OCI-LY1 (cell line): ENCODE results near the gene RIOK1.

Source experiments
- CTCF ChIP-seq: fragments of 200-600 bp; sonication (generic), shearing (Covaris generic); IDR thresholded peaks from 2 replicates; pipeline ENCODE4 v1.5.1; 2017; ENCODE audit warnings: mild to moderate bottlenecking, antibody characterized with exemption, low read length, moderate library complexity, mixed read lengths
- EZH2 ChIP-seq: fragments of 200-600 bp; sonication (generic), shearing (Covaris generic); IDR thresholded peaks from 2 replicates; pipeline ENCODE4 v1.8.0; 2017; ENCODE audit warnings: borderline replicate concordance, mixed run types, mild to moderate bottlenecking, antibody characterized with exemption, low read length, moderate library complexity, mixed read lengths

GRCh38 chr6:7411328-7411727, 21.7 kb downstream of the RIOK1 start:
- TF ChIP-seq CTCF (no peak), EZH2 (no peak)
